WTC11 (cell line): ENCODE measurements around the gene PLCB2.

Experiments
- MYBL2 ChIP-seq: sonication (generic); formaldehyde crosslinking; IDR thresholded peaks from 2 replicates; pipeline ENCODE4 v1.8.1; 2023; ENCODE audit warnings: mild to moderate bottlenecking, moderate library complexity, missing genetic modification reagents
- ZNF396 ChIP-seq: fragments of 250-450 bp; sonication (Bioruptor Pico); IDR thresholded peaks from 2 replicates; pipeline ENCODE4 v1.8.0; 2021; ENCODE audit warnings: mild to moderate bottlenecking, moderate library complexity, borderline replicate concordance
- TF ChIP-seq, protein P1 (sequence below): fragments of 200-600 bp; IDR thresholded peaks from 2 replicates; pipeline ENCODE4 v1.8.0; 2022; ENCODE audit warnings: antibody characterized with exemption
- TF ChIP-seq, protein P2 (sequence below): sonication (generic); formaldehyde crosslinking; IDR thresholded peaks from 2 replicates; pipeline ENCODE4 v1.8.0; 2023; ENCODE audit warnings: mild to moderate bottlenecking, missing genetic modification reagents

DNA sequence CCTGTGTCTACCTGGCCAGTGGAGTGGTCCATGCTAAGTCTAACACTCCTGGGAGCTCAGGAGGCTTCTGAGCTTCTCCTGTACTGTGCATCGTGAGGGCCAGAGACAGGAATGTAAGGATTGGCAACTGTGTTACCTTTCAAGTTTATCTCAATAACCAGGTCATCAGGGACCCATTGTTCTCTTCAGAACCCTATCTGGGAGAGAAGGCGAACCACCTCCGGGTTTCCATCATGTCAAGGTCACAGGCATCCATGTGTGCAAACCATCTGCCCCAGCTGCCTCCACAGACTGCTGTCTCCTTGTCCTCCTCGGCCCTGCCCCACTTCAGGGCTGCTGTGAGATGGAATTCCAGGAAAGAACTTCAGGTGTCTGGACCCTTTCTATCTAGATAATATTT lies 30.8 kb downstream of the PLCB2 start:
- TF ChIP-seq, protein P1, sequence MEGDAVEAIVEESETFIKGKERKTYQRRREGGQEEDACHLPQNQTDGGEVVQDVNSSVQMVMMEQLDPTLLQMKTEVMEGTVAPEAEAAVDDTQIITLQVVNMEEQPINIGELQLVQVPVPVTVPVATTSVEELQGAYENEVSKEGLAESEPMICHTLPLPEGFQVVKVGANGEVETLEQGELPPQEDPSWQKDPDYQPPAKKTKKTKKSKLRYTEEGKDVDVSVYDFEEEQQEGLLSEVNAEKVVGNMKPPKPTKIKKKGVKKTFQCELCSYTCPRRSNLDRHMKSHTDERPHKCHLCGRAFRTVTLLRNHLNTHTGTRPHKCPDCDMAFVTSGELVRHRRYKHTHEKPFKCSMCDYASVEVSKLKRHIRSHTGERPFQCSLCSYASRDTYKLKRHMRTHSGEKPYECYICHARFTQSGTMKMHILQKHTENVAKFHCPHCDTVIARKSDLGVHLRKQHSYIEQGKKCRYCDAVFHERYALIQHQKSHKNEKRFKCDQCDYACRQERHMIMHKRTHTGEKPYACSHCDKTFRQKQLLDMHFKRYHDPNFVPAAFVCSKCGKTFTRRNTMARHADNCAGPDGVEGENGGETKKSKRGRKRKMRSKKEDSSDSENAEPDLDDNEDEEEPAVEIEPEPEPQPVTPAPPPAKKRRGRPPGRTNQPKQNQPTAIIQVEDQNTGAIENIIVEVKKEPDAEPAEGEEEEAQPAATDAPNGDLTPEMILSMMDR: no peak
- no peak for TF ChIP-seq ZNF396 (CRISPR knock-in tag)
- no peak for TF ChIP-seq MYBL2 (CRISPR knock-in tag)
- TF ChIP-seq, protein P2, sequence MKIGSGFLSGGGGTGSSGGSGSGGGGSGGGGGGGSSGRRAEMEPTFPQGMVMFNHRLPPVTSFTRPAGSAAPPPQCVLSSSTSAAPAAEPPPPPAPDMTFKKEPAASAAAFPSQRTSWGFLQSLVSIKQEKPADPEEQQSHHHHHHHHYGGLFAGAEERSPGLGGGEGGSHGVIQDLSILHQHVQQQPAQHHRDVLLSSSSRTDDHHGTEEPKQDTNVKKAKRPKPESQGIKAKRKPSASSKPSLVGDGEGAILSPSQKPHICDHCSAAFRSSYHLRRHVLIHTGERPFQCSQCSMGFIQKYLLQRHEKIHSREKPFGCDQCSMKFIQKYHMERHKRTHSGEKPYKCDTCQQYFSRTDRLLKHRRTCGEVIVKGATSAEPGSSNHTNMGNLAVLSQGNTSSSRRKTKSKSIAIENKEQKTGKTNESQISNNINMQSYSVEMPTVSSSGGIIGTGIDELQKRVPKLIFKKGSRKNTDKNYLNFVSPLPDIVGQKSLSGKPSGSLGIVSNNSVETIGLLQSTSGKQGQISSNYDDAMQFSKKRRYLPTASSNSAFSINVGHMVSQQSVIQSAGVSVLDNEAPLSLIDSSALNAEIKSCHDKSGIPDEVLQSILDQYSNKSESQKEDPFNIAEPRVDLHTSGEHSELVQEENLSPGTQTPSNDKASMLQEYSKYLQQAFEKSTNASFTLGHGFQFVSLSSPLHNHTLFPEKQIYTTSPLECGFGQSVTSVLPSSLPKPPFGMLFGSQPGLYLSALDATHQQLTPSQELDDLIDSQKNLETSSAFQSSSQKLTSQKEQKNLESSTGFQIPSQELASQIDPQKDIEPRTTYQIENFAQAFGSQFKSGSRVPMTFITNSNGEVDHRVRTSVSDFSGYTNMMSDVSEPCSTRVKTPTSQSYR (CRISPR knock-in tag): no peak
